Activated CD8-positive, alpha-beta T cell treated with anti-CD3 and anti-CD28 coated beads, Interleukin-2, amount 10 ng/mL, durations not matched to agents 7 days and 5 days (primary cell): ENCODE data around the gene SPEM3. TPM values are rescaled to one million over a fixed set of nuclear protein-coding genes. Genes with fewer than 3 reads are reported as not detected.

Experiments
- ATAC-seq: fragments of 150-1000 bp; cut with Tn5 transposase; one replicate; pipeline ENCODE4 v1.10.0; 2021; ENCODE audit warnings: moderate library complexity
- CTCF ChIA-PET: fragments of 350-600 bp; sonication (Branson Sonifier 250); formaldehyde crosslinking; loops from one replicate; lab custom pipeline; 2021; ENCODE audit warnings: antibody characterized with exemption; lab: Charles Lee
- POLR2A ChIA-PET: fragments of 350-600 bp; sonication (Branson Sonifier 250); formaldehyde crosslinking; loops from one replicate; lab custom pipeline; 2021; ENCODE audit warnings: antibody characterized with exemption; lab: Charles Lee
- DNase-seq: peaks from one replicate; pipeline ENCODE4 v3.0.0-alpha.2; 2020
- H3K27ac Mint-ChIP-seq: one replicate; pipeline ENCODE4 v1.8.0; 2021; ENCODE audit warnings: mild to moderate bottlenecking, mixed read lengths
- H3K27me3 Mint-ChIP-seq: one replicate; pipeline ENCODE4 v1.8.0; 2021; ENCODE audit warnings: low read depth, mixed read lengths
- H3K36me3 Mint-ChIP-seq: one replicate; pipeline ENCODE4 v1.8.0; 2021; ENCODE audit warnings: low read depth, mixed read lengths
- H3K4me1 Mint-ChIP-seq: one replicate; pipeline ENCODE4 v1.8.0; 2021; ENCODE audit warnings: low read depth, mixed read lengths
- H3K4me3 Mint-ChIP-seq: one replicate; pipeline ENCODE4 v1.8.0; 2021; ENCODE audit warnings: mild to moderate bottlenecking, mixed read lengths
- H3K9me3 Mint-ChIP-seq: one replicate; pipeline ENCODE4 v1.8.0; 2022; ENCODE audit warnings: mixed read lengths; ENCODE audit not compliant: insufficient read depth
- total RNA-seq, 2 experiments: library from RNA; stranded (reverse); gene quantifications; one replicate each; pipeline ENCODE4 v1.2.3, GENCODE V29; 2021

Gene SPEM3
- total RNA-seq, 2 experiments from 2014 or later, result not detected

DNA sequence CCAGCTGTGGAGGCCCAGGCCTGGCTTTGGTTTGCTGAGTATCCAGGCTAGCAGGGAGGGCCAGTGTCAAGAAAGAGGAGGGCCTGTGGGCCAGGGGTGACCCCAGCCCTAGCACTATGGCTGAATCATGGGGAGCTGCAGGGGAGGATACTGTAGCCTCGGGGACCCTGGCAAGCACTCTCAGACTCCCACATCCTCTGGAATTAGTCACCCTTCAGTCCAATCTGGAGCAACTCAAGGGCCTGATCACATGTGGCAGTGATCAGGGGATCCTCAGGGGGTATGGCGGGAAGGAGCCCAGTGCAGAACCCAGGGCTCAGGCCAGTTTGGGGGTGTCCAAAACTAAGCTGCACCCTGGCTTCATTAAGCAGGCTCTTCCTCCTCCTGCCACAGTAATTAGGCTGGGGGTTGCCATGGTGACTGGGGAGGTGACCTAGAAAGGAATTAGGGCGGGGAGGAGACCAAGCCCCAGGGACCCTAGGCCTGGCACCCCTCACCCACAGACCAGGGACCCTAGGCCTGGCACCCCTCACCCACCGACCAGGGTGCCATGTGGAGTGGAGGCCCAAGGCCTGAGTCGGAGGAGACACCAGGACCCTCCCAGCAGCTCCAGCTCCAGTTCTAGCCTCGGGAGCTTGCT, 15.2 kb upstream of the SPEM3 start:
- Mint-ChIP-seq H3K4me1 (no peaks in the 10 kb centered on the region), H3K27ac (no peak overlapping the region), H3K36me3 (no peaks in the 10 kb centered on the region), H3K27me3 (no peaks in the 10 kb centered on the region), H3K9me3 (no peaks in the 10 kb centered on the region), H3K4me3 (no peak overlapping the region)
- no peak for DNase-seq
- ATAC-seq, result no peak
- POLR2A ChIA-PET, result interaction anchor here (1.1 kb wide), 1 partner anchor 9 kb away, joined by 3 read pairs; the partner anchor contains the start of gene TMEM256
- CTCF ChIA-PET, result no interaction called here

GRCh38 chr17:7414837-7415236, 13.8 kb upstream of the SPEM3 start:
- ATAC-seq (no peak), DNase-seq (no peak)
- H3K27ac Mint-ChIP-seq, result no peak overlapping the region
- no peaks in the 10 kb centered on the region for H3K36me3 Mint-ChIP-seq
- no peaks in the 10 kb centered on the region for H3K4me1 Mint-ChIP-seq
- POLR2A ChIA-PET, result no interaction called here
- CTCF ChIA-PET, result no interaction called here
- no peaks in the 10 kb centered on the region for H3K27me3 Mint-ChIP-seq
- H3K4me3 Mint-ChIP-seq, result no peak overlapping the region
- no peaks in the 10 kb centered on the region for H3K9me3 Mint-ChIP-seq

DNA sequence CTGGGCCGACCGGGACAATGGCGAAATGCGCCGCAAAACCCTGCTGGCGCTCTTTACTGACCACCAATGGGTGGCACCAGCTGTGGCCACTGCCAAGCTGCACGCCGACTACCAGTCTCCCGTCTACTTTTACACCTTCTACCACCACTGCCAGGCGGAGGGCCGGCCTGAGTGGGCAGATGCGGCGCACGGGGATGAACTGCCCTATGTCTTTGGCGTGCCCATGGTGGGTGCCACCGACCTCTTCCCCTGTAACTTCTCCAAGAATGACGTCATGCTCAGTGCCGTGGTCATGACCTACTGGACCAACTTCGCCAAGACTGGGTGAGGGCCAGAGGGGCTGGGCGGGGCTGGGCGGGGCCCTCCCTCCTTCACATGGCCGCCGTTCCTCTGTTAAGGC, 12.9 kb upstream of the SPEM3 start:
- no peaks in the 10 kb centered on the region for H3K36me3 Mint-ChIP-seq
- no peaks in the 10 kb centered on the region for H3K4me1 Mint-ChIP-seq
- ChIA-PET CTCF (no interaction called here), POLR2A (no interaction called here)
- no peak overlapping the region for H3K27ac Mint-ChIP-seq
- DNase-seq, result no peak
- no peak for ATAC-seq
- H3K4me3 Mint-ChIP-seq, result no peak overlapping the region
- H3K9me3 Mint-ChIP-seq, result no peaks in the 10 kb centered on the region
- no peaks in the 10 kb centered on the region for H3K27me3 Mint-ChIP-seq

GRCh38 chr17:7416323-7416722, 12.3 kb upstream of the SPEM3 start:
- Mint-ChIP-seq H3K27me3 (no peaks in the 10 kb centered on the region), H3K27ac (no peak overlapping the region), H3K4me1 (no peaks in the 10 kb centered on the region), H3K9me3 (no peaks in the 10 kb centered on the region), H3K36me3 (no peaks in the 10 kb centered on the region), H3K4me3 (no peak overlapping the region)
- ATAC-seq (no peak), DNase-seq (no peak)
- POLR2A ChIA-PET, result no interaction called here
- CTCF ChIA-PET, result no interaction called here

GRCh38 chr17:7417056-7417655, 11.5 kb upstream of the SPEM3 start:
- Mint-ChIP-seq H3K9me3 (no peaks in the 10 kb centered on the region), H3K27ac (no peak overlapping the region), H3K4me1 (no peaks in the 10 kb centered on the region), H3K4me3 (no peak overlapping the region), H3K36me3 (no peaks in the 10 kb centered on the region), H3K27me3 (no peaks in the 10 kb centered on the region)
- POLR2A ChIA-PET, result no interaction called here
- DNase-seq, result no peak
- ATAC-seq, result no peak
- CTCF ChIA-PET, result no interaction called here

GRCh38 chr17:7418472-7419152, 10.0 kb upstream of the SPEM3 start:
- no peaks in the 10 kb centered on the region for H3K4me1 Mint-ChIP-seq
- POLR2A ChIA-PET, result no interaction called here
- CTCF ChIA-PET, result no interaction called here
- H3K9me3 Mint-ChIP-seq, result no peaks in the 10 kb centered on the region
- H3K27ac Mint-ChIP-seq, result no peak overlapping the region
- no peak for DNase-seq
- H3K36me3 Mint-ChIP-seq, result no peaks in the 10 kb centered on the region
- no peak overlapping the region for H3K4me3 Mint-ChIP-seq
- no peaks in the 10 kb centered on the region for H3K27me3 Mint-ChIP-seq
- ATAC-seq, result no peak

- DNase-seq (no peak), ATAC-seq (no peak)
- Mint-ChIP-seq H3K9me3 (no peaks in the 10 kb centered on the region), H3K27ac (no peak within 1 kb of the TSS), H3K4me1 (no peaks in the 10 kb centered on the region), H3K27me3 (no peaks in the 10 kb centered on the region), H3K4me3 (no peak within 1 kb of the TSS), H3K36me3 (no peaks in the 10 kb centered on the region)
- POLR2A ChIA-PET, result interaction anchor here (0.7 kb wide), 1 partner anchor 12 kb away, joined by 3 read pairs; no protein-coding TSS in a partner anchor
- CTCF ChIA-PET, result interaction anchor here (1.7 kb wide), 1 partner anchor 17 kb away, joined by 5 read pairs; no protein-coding TSS in a partner anchor
Measured at GRCh38 chr17:7419819-7420610, 8.6 kb upstream of the SPEM3 start, which contains the start of gene SPEM1. Gene SPEM1, plus strand, starts transcription at chr17:7420324. Its CDS starts 61 bp downstream, at chr17:7420385.

GRCh38 chr17:7421186-7421585, 7.5 kb upstream of the SPEM3 start:
- POLR2A ChIA-PET, result no interaction called here
- Mint-ChIP-seq H3K27me3 (no peaks in the 10 kb centered on the region), H3K36me3 (no peaks in the 10 kb centered on the region), H3K4me3 (no peak overlapping the region), H3K27ac (no peak overlapping the region), H3K4me1 (no peaks in the 10 kb centered on the region), H3K9me3 (no peaks in the 10 kb centered on the region)
- ATAC-seq (no peak), DNase-seq (no peak)
- CTCF ChIA-PET, result interaction anchor here (1.7 kb wide), 1 partner anchor 15 kb away, joined by 5 read pairs; no protein-coding TSS in a partner anchor

- Mint-ChIP-seq H3K4me1 (no peaks in the 10 kb centered on the region), H3K9me3 (no peaks in the 10 kb centered on the region), H3K4me3 (no peak overlapping the region), H3K36me3 (no peaks in the 10 kb centered on the region), H3K27me3 (no peaks in the 10 kb centered on the region), H3K27ac (peak overlapping the region; percentile 3)
- DNase-seq, result no peak
- POLR2A ChIA-PET, result no interaction called here
- CTCF ChIA-PET, result interaction anchor here (1.7 to 4.4 kb wide), 2 partner anchors 12 to 68 kb away, joined by 4 to 15 read pairs; partner anchors contain the start of gene TMEM102
- ATAC-seq, result no peak
Measured at GRCh38 chr17:7423679-7424078, 5.0 kb upstream of the SPEM3 start.

- Mint-ChIP-seq H3K4me1 (no peaks in the 10 kb centered on the region), H3K4me3 (no peak within 1 kb of the TSS), H3K27me3 (no peaks in the 10 kb centered on the region), H3K27ac (peak within 1 kb of the TSS; percentile 11), H3K9me3 (no peaks in the 10 kb centered on the region), H3K36me3 (no peaks in the 10 kb centered on the region)
- ATAC-seq, result no peak
- ChIA-PET CTCF (interaction anchor here (4.4 kb wide), 1 partner anchor 10 kb away, joined by 15 read pairs; the partner anchor contains the start of gene TMEM102), POLR2A (interaction anchor here (0.7 kb wide), 1 partner anchor 11 kb away, joined by 3 read pairs; no protein-coding TSS in a partner anchor)
- no peak for DNase-seq
Measured at GRCh38 chr17:7425316-7425715, 3.3 kb upstream of the SPEM3 start, which contains the start of gene SPEM2. Gene SPEM2, plus strand, starts transcription at chr17:7425616. Its CDS starts 73 bp downstream, at chr17:7425689.

- no peak for ATAC-seq
- CTCF ChIA-PET, result interaction anchor here (4.4 kb wide), 1 partner anchor 10 kb away, joined by 15 read pairs; the partner anchor contains the start of gene TMEM102
- Mint-ChIP-seq H3K36me3 (no peaks in the 10 kb centered on the region), H3K27ac (no peak overlapping the region), H3K4me3 (no peak overlapping the region), H3K4me1 (no peaks in the 10 kb centered on the region), H3K9me3 (no peaks in the 10 kb centered on the region), H3K27me3 (no peaks in the 10 kb centered on the region)
- DNase-seq, result no peak
- POLR2A ChIA-PET, result interaction anchor here (0.7 kb wide), 1 partner anchor 10 kb away, joined by 3 read pairs; no protein-coding TSS in a partner anchor
Measured at GRCh38 chr17:7425756-7426155, 2.9 kb upstream of the SPEM3 start.
